Osteoblast (primary cell): Measurements from ENCODE around the gene ADAMTS13. TPM values are rescaled to one million over a fixed set of nuclear protein-coding genes. Genes with fewer than 3 reads are reported as not detected.

ENCODE experiments used
- DNase-seq: peaks from one replicate; pipeline ENCODE4 v3.0.0; 2011; ENCODE audit warnings: low spot score, mixed read lengths; ENCODE audit not compliant: insufficient read length; ENCODE audit errors: missing footprints
- H2AFZ ChIP-seq: 2 replicates; pipeline ENCODE4 v1.6.0; 2011; ENCODE audit warnings: mild to moderate bottlenecking, low read length
- H3K27ac ChIP-seq: 2 replicates; pipeline ENCODE4 v1.5.1; 2011; ENCODE audit warnings: mild to moderate bottlenecking, low read depth, low read length, moderate library complexity
- H3K27me3 ChIP-seq: 2 replicates; pipeline ENCODE4 v1.6.0; 2012; ENCODE audit warnings: mild to moderate bottlenecking, control low read depth, inconsistent platforms, low read length, moderate library complexity; ENCODE audit not compliant: insufficient read depth
- H3K36me3 ChIP-seq: 2 replicates; pipeline ENCODE4 v1.5.1; 2011; ENCODE audit warnings: mild to moderate bottlenecking, low read length, control low read depth, moderate library complexity; ENCODE audit not compliant: insufficient read depth
- H3K4me1 ChIP-seq: 2 replicates; pipeline ENCODE4 v1.5.1; 2011; ENCODE audit warnings: mild to moderate bottlenecking, low read length, control low read depth, moderate library complexity; ENCODE audit not compliant: insufficient read depth
- H3K4me2 ChIP-seq: 2 replicates; pipeline ENCODE4 v1.6.0; 2011; ENCODE audit warnings: mild to moderate bottlenecking, low read length; ENCODE audit not compliant: insufficient read depth
- H3K4me3 ChIP-seq: fragments of 200-600 bp; sonication (generic); 3 replicates; pipeline ENCODE4 v1.5.1; 2012; ENCODE audit warnings: mild to moderate bottlenecking, low read length, inconsistent platforms; ENCODE audit not compliant: insufficient read depth
- H3K79me2 ChIP-seq: 2 replicates; pipeline ENCODE4 v1.6.0; 2012; ENCODE audit warnings: mild to moderate bottlenecking, low read length, control low read depth, inconsistent platforms; ENCODE audit not compliant: insufficient read depth
- H3K9me3 ChIP-seq: 2 replicates; pipeline ENCODE4 v1.5.1; 2011; ENCODE audit warnings: low read depth, low read length, control low read depth
- H4K20me1 ChIP-seq: 2 replicates; pipeline ENCODE4 v1.6.0; 2012; ENCODE audit warnings: mild to moderate bottlenecking, low read length, control low read depth; ENCODE audit not compliant: insufficient read depth
- CTCF ChIP-seq: IDR thresholded peaks from 2 replicates; pipeline ENCODE4 v1.5.1; 2011; ENCODE audit warnings: mild to moderate bottlenecking, low read depth, low read length, moderate library complexity; ENCODE audit errors: extremely low read depth
- total RNA-seq: library from RNA; depleted of rRNA; stranded (reverse); fragments of >200 nt; gene quantifications from 2 replicates; pipeline ENCODE4 v1.2.3, GENCODE V29; 2012

ADAMTS13 gene
- total RNA-seq, 1 donor: 1.4 TPM

GRCh38 chr9:133384736-133385321, 37.3 kb upstream of the ADAMTS13 start:
- Histone ChIP-seq H3K27me3 (no peaks in the 10 kb centered on the region), H3K9me3 (no peaks in the 10 kb centered on the region), H3K79me2 (no peaks in the 10 kb centered on the region), H3K27ac (no peak overlapping the region), H2AFZ (no peak overlapping the region), H3K4me1 (no peaks in the 10 kb centered on the region), H3K4me3 (no peak overlapping the region), H3K4me2 (no peak overlapping the region), H3K36me3 (no peaks in the 10 kb centered on the region), H4K20me1 (no peaks in the 10 kb centered on the region)
- DNase-seq: peak; percentile 49
- TF ChIP-seq CTCF: no peak

GRCh38 chr9:133385452-133385851, 36.7 kb upstream of the ADAMTS13 start:
- Histone ChIP-seq H3K27ac (no peak overlapping the region), H3K9me3 (no peaks in the 10 kb centered on the region), H4K20me1 (no peaks in the 10 kb centered on the region), H3K4me3 (no peak overlapping the region), H3K79me2 (no peaks in the 10 kb centered on the region), H3K4me1 (no peaks in the 10 kb centered on the region), H3K4me2 (no peak overlapping the region), H2AFZ (no peak overlapping the region), H3K27me3 (no peaks in the 10 kb centered on the region), H3K36me3 (no peaks in the 10 kb centered on the region)
- no peak for DNase-seq
- no peak for TF ChIP-seq CTCF

GRCh38 chr9:133386338-133386737, 35.8 kb upstream of the ADAMTS13 start:
- Histone ChIP-seq H4K20me1 (no peaks in the 10 kb centered on the region), H3K4me2 (no peak overlapping the region), H3K9me3 (no peaks in the 10 kb centered on the region), H3K79me2 (no peaks in the 10 kb centered on the region), H3K4me3 (no peak overlapping the region), H3K27ac (no peak overlapping the region), H2AFZ (no peak overlapping the region), H3K27me3 (no peaks in the 10 kb centered on the region), H3K36me3 (no peaks in the 10 kb centered on the region), H3K4me1 (no peaks in the 10 kb centered on the region)
- no peak for TF ChIP-seq CTCF
- DNase-seq: peak; percentile 41

GRCh38 chr9:133387680-133388079, 34.5 kb upstream of the ADAMTS13 start:
- Histone ChIP-seq H3K4me1 (no peaks in the 10 kb centered on the region), H3K9me3 (no peaks in the 10 kb centered on the region), H3K4me2 (no peak overlapping the region), H3K36me3 (no peaks in the 10 kb centered on the region), H4K20me1 (no peaks in the 10 kb centered on the region), H3K4me3 (no peak overlapping the region), H3K27me3 (no peaks in the 10 kb centered on the region), H3K27ac (no peak overlapping the region), H2AFZ (no peak overlapping the region), H3K79me2 (no peaks in the 10 kb centered on the region)
- no peak for TF ChIP-seq CTCF
- DNase-seq: peak; percentile 27
